ENCODE results near the gene CYB561. TPM values are rescaled to one million over a fixed set of nuclear protein-coding genes. Genes with fewer than 3 reads are reported as not detected.

CYB561 gene
- polyA plus RNA-seq, 3 donors: 5.2 to 11.8 (median 8.3) TPM

DNA sequence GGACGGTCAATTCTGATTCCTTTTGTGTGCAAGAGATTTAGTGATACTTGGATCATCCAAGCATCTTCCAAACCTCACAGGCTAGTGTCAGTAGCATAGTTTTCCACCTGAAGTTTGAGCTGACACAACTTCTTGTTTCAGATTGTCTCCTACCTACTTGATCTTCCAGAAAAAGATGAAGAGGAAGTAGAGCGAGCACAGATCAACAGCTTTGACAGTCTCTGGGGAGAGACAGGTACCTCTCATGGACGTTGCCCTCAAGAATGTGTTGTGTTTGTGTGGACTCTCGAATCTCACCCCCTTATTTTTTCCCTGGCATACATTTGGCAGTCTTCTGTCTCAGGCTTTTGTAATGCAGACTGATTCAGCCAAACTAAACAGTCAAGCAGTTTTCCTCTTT is 47.4 kb downstream of the CYB561 start:
- Mint-ChIP-seq H3K36me3 (peaks cover 9 to 16% of the 10 kb centered on the region in 2 donors), H3K4me3 (no peak overlapping the region), H3K27ac (peak overlapping the region in 2 of 7 donors; percentile 17 to 66), H3K4me1 (peaks cover 9% of the 10 kb centered on the region), H3K9me3 (peaks cover 0 to 1% (median 0%) of the 10 kb centered on the region in 7 donors), H3K27me3 (ENCODE audit: low read depth in 3 of 3) (no peaks in the 10 kb centered on the region)
- Histone ChIP-seq H3K9me3 (replicated peaks in 1 of 2; ENCODE audit: control insufficient read depth in 1 of 2, insufficient read depth in 1 of 2, low read length in 2 of 2) (no peaks in the 10 kb centered on the region), H3K4me3 (replicated peaks in 1 of 3; ENCODE audit: low read depth in 2 of 3, low read length in 3 of 3) (no peak overlapping the region), H3K36me3 (replicated peaks in 1 of 2; ENCODE audit: control insufficient read depth in 1 of 2, insufficient read depth in 2 of 2, low read length in 2 of 2) (peaks cover 0 to 6% of the 10 kb centered on the region in 2 donors), H2AFZ (ENCODE audit: insufficient read depth, low read depth, low read length, poor library complexity, severe bottlenecking) (no peak overlapping the region), H3K4me1 (ENCODE audit: control insufficient read depth in 1 of 2, insufficient read depth in 2 of 2, low read length in 2 of 2) (no peaks in the 10 kb centered on the region), H3K79me2 (ENCODE audit: insufficient read depth, low read length) (no peaks in the 10 kb centered on the region), H4K20me1 (ENCODE audit: insufficient read depth, low read length) (no peaks in the 10 kb centered on the region), H3K27me3 (ENCODE audit: control insufficient read depth in 2 of 2, insufficient read depth in 2 of 2, low read length in 2 of 2) (no peaks in the 10 kb centered on the region), H3K4me2 (replicated peaks; ENCODE audit: extremely low read depth, low read length, poor library complexity, severe bottlenecking) (no peak overlapping the region), H3K27ac (ENCODE audit: low read depth in 1 of 2, low read length in 2 of 2) (no peak overlapping the region), H3K9ac (ENCODE audit: insufficient read depth, low read length, poor library complexity, severe bottlenecking) (no peak overlapping the region)
- TF ChIP-seq, protein P1, sequence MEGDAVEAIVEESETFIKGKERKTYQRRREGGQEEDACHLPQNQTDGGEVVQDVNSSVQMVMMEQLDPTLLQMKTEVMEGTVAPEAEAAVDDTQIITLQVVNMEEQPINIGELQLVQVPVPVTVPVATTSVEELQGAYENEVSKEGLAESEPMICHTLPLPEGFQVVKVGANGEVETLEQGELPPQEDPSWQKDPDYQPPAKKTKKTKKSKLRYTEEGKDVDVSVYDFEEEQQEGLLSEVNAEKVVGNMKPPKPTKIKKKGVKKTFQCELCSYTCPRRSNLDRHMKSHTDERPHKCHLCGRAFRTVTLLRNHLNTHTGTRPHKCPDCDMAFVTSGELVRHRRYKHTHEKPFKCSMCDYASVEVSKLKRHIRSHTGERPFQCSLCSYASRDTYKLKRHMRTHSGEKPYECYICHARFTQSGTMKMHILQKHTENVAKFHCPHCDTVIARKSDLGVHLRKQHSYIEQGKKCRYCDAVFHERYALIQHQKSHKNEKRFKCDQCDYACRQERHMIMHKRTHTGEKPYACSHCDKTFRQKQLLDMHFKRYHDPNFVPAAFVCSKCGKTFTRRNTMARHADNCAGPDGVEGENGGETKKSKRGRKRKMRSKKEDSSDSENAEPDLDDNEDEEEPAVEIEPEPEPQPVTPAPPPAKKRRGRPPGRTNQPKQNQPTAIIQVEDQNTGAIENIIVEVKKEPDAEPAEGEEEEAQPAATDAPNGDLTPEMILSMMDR (IDR thresholded peaks at IDR 0.05): no peak
- no peak for DNase-seq
- 40% methylated on average over 1 of the region's 4 CpGs for WGBS (ENCODE audit: insufficient coverage)
- intact Hi-C loops (cut with micrococcal nuclease): no loop called here

DNA sequence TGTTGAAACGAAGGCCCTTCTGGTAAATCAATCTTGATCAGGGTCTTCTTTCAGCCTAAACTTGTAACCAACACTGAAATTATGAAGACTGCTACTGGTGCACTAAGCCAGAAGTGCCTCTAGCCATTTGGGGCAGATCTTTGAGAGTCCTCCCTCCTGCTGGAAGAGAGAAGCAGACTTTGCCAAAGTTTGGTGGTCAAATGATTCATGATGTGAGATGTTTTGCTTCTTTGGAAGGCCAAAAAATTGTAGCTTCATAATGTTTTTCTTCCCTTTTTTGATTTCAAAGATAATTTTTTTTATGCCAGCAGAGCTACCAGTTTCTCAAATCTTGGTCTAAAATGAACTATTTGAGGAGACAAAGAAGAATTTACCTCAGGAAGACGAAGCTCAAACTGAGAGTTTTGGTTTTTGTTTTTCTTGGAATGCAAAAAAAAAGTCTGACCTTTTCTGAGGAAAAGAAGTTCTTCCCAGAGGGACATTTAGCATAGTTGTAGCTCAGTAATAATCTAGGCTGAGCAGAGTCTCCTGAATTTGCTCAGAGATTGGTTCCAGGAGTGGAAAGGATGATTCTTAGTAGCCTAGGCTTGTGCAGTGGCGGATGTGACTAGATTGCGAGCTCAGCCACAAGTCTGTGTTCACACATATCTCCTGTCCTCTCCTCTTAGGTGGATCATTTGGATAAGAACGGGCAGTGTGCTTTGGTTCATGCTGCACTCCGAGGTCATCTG is 50.9 kb downstream of the CYB561 start:
- no peak overlapping the region for H2AFZ ChIP-seq (ENCODE audit: insufficient read depth, low read depth, low read length, poor library complexity, severe bottlenecking)
- DNase-seq: no peak
- H3K4me2 ChIP-seq (replicated peaks; ENCODE audit: extremely low read depth, low read length, poor library complexity, severe bottlenecking): no peak overlapping the region
- Mint-ChIP-seq H3K9me3 (no peaks in the 10 kb centered on the region), H3K4me3 (no peak overlapping the region), H3K27ac (no peak overlapping the region), H3K4me1 (peaks cover 9% of the 10 kb centered on the region), H3K27me3 (ENCODE audit: low read depth in 3 of 3) (no peaks in the 10 kb centered on the region), H3K36me3 (peaks cover 12 to 13% of the 10 kb centered on the region in 2 donors)
- H3K36me3 ChIP-seq (replicated peaks in 1 of 2; ENCODE audit: control insufficient read depth in 1 of 2, insufficient read depth in 2 of 2, low read length in 2 of 2): peaks cover 0 to 15% of the 10 kb centered on the region in 2 donors
- H3K27me3 ChIP-seq (ENCODE audit: control insufficient read depth in 2 of 2, insufficient read depth in 2 of 2, low read length in 2 of 2): no peaks in the 10 kb centered on the region
- H4K20me1 ChIP-seq (ENCODE audit: insufficient read depth, low read length): no peaks in the 10 kb centered on the region
- H3K9me3 ChIP-seq (replicated peaks in 1 of 2; ENCODE audit: control insufficient read depth in 1 of 2, insufficient read depth in 1 of 2, low read length in 2 of 2): no peaks in the 10 kb centered on the region
- WGBS (ENCODE audit: insufficient coverage): 73% methylated on average over 4 of the region's 6 CpGs
- no peak overlapping the region for H3K4me3 ChIP-seq (replicated peaks in 1 of 3; ENCODE audit: low read depth in 2 of 3, low read length in 3 of 3)
- no peak overlapping the region for H3K9ac ChIP-seq (ENCODE audit: insufficient read depth, low read length, poor library complexity, severe bottlenecking)
- TF ChIP-seq, protein P1 (IDR thresholded peaks at IDR 0.05): no peak
- no peaks in the 10 kb centered on the region for H3K4me1 ChIP-seq (ENCODE audit: control insufficient read depth in 1 of 2, insufficient read depth in 2 of 2, low read length in 2 of 2)
- intact Hi-C loops (cut with micrococcal nuclease): no loop called here
- H3K27ac ChIP-seq (ENCODE audit: low read depth in 1 of 2, low read length in 2 of 2): no peak overlapping the region
- no peaks in the 10 kb centered on the region for H3K79me2 ChIP-seq (ENCODE audit: insufficient read depth, low read length)
